Rectal smooth muscle tissue (tissue), 1 donor: ENCODE data around the gene GFPT2.

Source experiments
- H3K27ac ChIP-seq: one replicate; pipeline ENCODE4 v1.7.0; 2013; ENCODE audit warnings: low read depth, low read length, inconsistent platforms
- H3K27me3 ChIP-seq: one replicate; pipeline ENCODE4 v1.7.0; 2013; ENCODE audit warnings: low read length; ENCODE audit not compliant: control insufficient read depth, insufficient read depth
- H3K36me3 ChIP-seq: one replicate; pipeline ENCODE4 v1.7.0; 2013; ENCODE audit warnings: low read length; ENCODE audit not compliant: control insufficient read depth, insufficient read depth
- H3K4me1 ChIP-seq: one replicate; pipeline ENCODE4 v1.7.0; 2013; ENCODE audit warnings: low read length; ENCODE audit not compliant: control insufficient read depth, insufficient read depth
- H3K4me3 ChIP-seq: one replicate; pipeline ENCODE4 v1.7.0; 2013; ENCODE audit warnings: low read length
- H3K9ac ChIP-seq: one replicate; pipeline ENCODE4 v1.7.0; 2013; ENCODE audit warnings: low read length

GFPT2 gene

DNA sequence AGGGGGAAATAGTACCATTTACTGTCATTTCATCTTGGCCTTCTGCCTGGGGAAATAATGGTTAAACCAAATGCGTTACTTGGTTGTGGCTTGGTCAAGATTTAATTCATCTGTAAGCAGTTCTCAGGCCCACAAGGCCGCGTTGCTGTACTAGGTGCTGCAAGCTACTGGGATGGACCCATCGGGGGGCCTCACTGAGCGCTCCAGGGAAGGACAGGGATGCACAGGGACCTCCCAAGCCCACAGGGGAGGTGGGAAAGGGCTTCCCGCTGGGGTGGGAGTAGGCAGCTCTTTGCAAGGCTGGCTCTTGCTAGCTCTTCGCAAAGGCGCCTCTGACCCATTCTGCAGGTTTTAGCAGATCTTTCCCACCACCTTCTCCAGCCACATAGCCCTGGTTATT is 8.0 kb downstream of the GFPT2 start:
- Histone ChIP-seq H3K27ac (no peak overlapping the region), H3K36me3 (no peaks in the 10 kb centered on the region), H3K4me3 (no peak overlapping the region), H3K9ac (no peak overlapping the region), H3K27me3 (no peaks in the 10 kb centered on the region), H3K4me1 (peaks cover 7% of the 10 kb centered on the region)

DNA sequence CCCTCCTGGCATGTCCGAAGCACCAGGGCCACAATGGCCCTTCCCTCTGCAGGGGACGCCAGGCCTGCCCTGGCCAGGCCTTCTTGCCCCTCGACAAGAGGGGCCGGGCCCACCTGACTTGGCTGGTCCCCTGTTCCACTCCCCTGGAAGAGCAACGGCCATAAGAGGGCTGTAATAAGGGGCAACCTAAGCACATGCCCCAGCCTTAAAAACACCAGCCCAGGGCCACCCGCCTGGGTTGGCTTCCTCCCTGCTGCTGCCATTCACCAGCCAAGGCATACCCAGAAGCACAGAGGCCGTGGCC is 8.5 kb downstream of the GFPT2 start:
- Histone ChIP-seq H3K9ac (no peak overlapping the region), H3K27me3 (no peaks in the 10 kb centered on the region), H3K4me1 (peaks cover 7% of the 10 kb centered on the region), H3K27ac (no peak overlapping the region), H3K4me3 (no peak overlapping the region), H3K36me3 (no peaks in the 10 kb centered on the region)

DNA sequence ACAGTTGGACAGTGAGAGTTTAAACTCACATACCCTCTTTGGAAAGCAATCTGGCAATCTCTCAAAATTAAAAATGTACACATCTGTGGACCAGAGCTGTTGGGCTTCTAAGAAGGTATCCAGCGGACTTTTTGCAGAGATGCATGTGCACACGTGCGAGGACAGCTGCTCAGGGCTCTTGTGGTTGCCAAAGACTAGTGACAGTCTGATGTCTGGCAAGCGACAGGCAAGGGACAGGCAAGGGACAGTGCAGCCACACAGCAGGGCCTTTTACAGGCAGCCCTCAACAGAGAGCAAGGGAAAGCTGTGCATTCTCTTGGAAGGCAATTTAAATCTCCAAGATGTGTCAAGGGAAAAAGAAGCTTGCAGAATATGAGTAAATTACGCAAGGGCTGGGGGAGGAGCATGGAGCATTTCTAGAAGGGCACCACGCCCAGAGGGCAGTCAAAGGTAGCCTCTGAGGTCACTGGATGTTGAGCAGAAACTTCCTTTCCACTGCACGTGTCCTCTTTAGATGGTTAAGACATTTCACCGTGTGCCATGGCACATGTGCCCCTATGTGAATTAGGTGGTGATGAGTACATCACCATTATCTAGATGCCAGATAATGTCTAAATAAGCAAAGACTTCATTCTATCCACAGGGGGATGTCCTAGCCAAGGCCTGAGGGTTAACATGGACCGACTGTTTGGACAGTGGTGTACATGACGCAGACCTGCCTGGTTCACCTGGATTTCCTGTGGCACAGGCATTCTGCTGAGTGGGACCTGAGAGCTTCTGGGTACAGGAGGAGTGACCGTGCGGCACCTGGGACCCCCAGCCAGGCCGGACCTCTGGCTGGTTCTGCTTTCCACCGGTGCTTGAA is 9.1 kb downstream of the GFPT2 start:
- Histone ChIP-seq H3K36me3 (no peaks in the 10 kb centered on the region), H3K4me1 (peaks cover 7% of the 10 kb centered on the region), H3K9ac (no peak overlapping the region), H3K4me3 (no peak overlapping the region), H3K27ac (no peak overlapping the region), H3K27me3 (peaks cover 2% of the 10 kb centered on the region)

DNA sequence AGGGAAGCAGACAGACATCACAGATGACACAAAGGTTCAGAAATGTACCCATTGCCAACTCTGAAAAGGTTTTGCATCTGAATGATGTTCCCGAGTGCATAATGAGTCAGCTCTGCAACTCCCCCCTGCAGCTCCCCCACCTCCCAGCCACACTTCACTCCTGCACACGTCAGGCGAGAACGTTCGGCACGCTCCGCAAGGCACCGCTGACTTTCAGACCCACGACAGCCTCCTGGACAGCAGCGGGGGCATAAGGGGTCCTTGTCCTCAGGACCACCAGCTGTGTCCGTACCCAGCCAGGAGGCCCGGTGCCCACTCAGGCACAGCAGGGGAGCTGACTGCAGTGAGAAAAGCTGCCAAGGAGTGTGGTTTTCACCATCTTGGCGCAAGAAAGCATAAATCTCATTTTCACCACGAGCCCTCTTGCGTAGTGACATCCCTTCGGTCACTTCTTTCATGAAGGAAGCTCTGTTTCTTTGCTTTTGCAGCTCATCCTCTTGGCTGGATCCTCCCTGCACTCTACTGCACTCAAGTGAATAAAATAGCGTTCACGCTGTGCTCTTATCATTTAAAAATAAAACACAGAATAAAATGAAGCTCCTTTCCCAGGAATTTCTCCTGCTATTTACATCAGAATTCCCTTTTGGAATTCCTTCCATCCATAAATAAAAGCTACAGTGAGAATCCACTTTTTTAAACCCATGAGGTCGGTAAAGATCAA is 9.9 kb downstream of the GFPT2 start:
- no peak overlapping the region for H3K9ac ChIP-seq

DNA sequence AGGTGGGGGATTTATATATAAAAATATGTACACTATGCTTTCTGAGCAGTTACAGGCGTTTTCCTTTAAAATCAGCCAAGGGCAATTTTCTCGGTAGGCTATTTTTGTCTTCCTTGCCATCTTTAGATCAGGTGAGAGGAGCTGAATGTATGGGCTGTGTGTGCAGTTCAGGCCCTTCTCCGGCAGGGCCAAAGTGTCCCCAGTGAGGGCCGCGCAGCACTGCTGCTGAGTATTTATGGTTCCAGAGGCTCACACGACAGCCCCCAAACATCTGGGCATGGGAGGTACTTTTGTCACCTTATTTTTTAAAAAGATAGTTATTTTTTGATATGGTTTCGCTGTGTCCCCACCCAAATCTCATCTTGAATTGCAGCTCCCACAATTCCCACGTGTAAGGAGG is 11.5 kb downstream of the GFPT2 start:
- Histone ChIP-seq H3K27me3 (peaks cover 2% of the 10 kb centered on the region), H3K36me3 (no peaks in the 10 kb centered on the region), H3K4me3 (no peak overlapping the region), H3K27ac (no peak overlapping the region), H3K4me1 (peaks cover 7% of the 10 kb centered on the region), H3K9ac (no peak overlapping the region)

More for the DNA sequence above, 9.9 kb downstream of the GFPT2 start:
- Histone ChIP-seq H3K36me3 (no peaks in the 10 kb centered on the region), H3K4me3 (peak overlapping the region; percentile 33), H3K4me1 (peaks cover 7% of the 10 kb centered on the region), H3K27me3 (peaks cover 2% of the 10 kb centered on the region), H3K27ac (no peak overlapping the region)

DNA sequence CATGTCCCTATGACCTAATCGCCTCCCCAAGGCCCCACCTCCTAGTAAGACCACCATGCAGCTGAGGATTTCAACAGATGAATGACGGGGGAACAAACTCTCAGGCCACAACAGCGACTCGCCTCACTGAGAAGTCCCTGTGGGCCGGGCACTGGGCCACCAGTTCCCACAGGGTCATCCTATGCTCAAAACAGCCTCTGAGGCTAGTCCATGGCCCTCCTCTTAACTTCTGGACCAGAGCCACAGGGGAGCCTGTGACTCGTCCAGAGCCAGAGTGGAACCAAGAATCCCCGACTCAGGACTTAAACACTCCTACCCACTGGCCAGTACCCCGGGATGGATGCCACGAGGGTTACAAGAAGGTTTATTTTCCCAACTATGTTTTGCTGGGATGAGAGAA is 12.3 kb downstream of the GFPT2 start:
- Histone ChIP-seq H3K36me3 (no peaks in the 10 kb centered on the region), H3K4me3 (no peak overlapping the region), H3K9ac (no peak overlapping the region), H3K4me1 (peaks cover 7% of the 10 kb centered on the region), H3K27me3 (peaks cover 2% of the 10 kb centered on the region), H3K27ac (no peak overlapping the region)

DNA sequence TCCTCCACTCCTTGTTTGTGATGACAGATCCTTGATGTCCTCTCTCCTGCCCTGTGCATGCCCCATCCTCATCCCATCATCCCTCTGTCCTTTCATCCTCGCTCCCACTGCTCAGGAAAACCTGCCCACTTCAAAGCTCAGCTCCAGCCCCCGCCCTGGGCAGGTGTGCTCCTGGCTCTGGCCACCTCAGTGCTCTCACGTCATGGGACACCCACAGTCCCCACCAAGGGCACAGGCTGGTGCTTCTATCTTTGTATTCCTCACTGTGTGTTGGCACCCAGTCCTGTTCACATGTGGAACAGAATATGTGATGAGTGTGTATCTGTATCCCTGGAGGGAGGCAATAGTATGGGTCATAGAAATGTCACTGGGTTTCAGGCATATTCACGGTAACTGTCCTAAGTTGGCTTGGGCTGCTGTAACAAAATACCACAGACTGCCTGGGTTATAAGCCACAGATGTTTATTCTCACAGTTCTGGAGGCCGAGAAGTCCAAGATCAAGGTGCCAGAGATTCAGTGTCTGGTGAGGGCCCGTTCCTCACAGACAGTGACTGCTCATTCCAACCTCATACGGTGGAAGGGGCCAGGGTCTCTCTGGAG is 13.5 kb downstream of the GFPT2 start:
- Histone ChIP-seq H3K4me3 (no peak overlapping the region), H3K9ac (no peak overlapping the region), H3K4me1 (peaks cover 7% of the 10 kb centered on the region), H3K27ac (no peak overlapping the region), H3K27me3 (peaks cover 2% of the 10 kb centered on the region), H3K36me3 (peaks cover 4% of the 10 kb centered on the region)

DNA sequence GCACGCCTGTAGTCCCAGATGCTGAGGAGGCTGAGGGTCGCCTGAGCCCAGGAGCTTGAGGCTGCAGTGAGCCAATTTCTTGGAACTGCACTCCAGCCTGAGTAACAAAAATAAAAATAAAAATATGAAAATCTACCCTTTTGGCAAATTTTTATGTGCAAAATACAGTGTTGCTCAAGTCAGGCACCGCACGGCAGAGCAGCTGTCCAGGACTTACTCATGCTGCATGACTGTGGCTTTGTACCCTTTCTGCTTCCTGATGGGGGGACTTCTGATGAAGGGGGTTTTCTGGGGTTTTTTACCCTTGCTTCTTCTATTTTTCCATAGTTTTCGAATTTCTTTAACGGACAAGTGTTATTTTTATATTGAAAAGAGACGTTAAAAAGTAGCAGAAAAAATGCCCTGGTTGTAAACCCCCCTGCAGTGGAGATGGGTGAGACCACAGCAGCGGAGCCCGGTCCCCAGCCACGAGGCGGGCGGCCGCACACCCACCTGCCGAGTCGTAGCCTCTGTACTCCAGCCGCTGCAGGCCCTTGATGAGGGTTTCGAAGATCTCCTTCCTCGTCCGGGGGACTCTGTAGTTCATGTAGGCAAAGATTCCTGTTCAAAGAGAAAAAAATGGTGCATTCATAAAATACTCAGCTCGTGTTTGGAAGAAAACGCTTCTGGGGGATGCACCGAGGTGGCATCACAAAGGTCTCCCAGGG is 15.0 kb downstream of the GFPT2 start:
- Histone ChIP-seq H3K4me3 (no peak overlapping the region), H3K27me3 (peaks cover 2% of the 10 kb centered on the region), H3K36me3 (peaks cover 4% of the 10 kb centered on the region), H3K27ac (no peak overlapping the region), H3K4me1 (peaks cover 4% of the 10 kb centered on the region), H3K9ac (no peak overlapping the region)

DNA sequence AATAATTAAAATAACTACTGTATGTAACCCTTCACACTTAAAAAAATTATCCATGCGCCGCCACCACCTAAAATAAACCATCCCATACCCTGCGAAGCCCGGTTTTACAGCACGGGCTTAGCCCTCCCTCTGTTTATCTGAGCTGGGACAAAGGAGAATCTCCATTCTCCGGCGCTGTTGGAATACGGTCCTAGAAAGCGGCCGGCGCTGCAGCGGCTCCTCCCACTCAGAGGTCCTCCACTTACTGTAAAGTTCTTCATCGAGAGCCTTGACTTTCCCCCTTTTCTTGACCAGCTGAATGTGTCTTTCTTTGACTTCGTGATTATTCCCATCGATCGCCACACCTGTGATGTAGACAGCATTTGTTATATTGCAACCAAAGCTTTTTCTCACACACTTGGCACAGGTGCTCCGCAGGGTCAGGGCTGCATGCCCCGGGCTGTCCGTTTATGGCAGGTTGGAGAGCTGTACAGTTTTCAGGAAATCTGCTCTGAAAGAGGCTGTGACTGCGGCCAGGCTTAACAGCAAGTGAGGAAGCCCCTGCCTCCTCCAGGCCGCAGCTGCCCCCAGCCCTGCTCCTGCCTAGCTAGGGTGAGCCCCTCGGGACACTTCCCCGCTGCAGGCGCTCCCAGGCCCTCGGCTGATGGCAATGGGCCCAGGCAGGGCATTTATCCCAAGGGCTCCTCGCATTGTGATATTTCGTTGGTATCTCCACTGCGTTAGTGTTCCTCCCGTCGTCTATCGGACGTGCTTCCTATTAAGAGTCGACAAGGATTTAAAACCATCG is 16.7 kb downstream of the GFPT2 start:
- Histone ChIP-seq H3K36me3 (peaks cover 4% of the 10 kb centered on the region), H3K4me3 (no peak overlapping the region), H3K27ac (no peak overlapping the region), H3K4me1 (no peaks in the 10 kb centered on the region), H3K27me3 (peaks cover 2% of the 10 kb centered on the region), H3K9ac (no peak overlapping the region)

DNA sequence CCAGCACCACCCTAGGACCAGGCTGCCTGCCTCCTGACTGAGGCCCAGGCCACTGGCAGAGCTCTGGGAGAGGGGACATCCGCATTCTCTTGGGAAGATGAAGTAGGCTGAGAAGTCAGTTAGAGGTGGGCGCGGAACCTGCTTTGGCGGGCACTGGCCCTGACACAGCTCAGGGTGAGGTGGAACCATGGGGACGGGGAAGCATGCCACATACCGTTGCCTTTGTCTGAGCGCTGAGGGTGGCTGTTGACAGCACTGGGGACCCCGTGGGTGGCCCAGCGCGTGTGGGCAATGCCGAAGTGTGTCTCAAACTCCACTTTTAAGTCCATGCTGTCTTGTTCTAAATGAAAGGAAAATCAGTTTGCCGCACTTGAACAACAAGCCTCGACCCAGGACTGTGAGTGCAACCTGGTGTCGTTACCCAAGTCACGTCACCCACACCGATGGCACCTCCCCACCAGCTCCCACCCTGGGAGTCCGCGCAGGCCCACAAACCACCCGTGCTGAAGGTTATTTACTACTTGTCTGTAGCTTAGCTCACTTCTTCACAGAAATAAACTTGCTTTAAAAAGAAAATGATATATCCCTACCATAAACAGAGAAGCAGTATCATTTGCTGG is 17.4 kb downstream of the GFPT2 start:
- Histone ChIP-seq H3K4me1 (no peaks in the 10 kb centered on the region), H3K4me3 (no peak overlapping the region), H3K27ac (no peak overlapping the region), H3K36me3 (peaks cover 4% of the 10 kb centered on the region), H3K9ac (no peak overlapping the region), H3K27me3 (peaks cover 2% of the 10 kb centered on the region)

DNA sequence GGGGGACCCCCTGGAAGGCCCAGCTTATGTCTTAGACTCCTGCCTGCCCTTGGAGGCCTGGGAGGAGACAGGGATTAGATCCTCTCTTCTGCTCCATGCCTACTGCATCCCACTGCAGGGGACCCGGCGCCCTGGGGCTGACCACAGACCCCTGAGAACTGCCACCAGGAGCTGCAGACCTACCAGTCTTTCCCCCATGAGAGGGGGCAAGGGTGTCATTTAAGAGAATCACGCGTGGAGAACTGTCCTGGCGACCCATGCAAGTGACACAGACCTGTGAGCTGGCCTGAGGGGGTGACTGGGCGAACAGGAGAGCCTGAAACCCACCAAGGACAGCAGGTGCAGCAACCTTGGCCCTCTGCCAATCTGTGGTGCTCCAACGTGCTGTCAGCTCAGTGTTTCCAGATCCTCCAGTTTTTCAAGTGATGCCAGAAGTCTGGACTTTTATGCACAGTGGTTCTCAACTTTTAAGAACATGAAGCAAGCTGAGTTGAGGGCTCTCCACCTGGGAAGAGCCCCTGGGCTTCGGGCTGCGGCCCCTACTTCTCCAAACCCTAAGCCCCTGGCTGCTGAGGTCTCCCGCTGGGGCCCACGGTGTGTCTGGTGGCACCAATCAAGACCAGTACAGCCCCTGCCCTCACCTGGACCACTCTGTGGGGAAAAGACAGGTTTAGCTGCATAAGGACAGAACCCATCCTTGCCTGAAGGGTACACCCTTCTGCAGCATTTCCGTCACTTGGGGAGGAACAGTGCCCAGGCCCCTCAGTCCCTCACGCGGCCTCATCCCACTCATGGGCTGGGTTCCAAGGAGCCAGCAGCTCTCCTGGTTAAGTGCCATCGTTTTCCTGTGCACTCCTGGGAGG is 18.2 kb downstream of the GFPT2 start:
- no peak overlapping the region for H3K4me3 ChIP-seq
- no peak overlapping the region for H3K9ac ChIP-seq
- H3K4me1 ChIP-seq: no peaks in the 10 kb centered on the region
- H3K27me3 ChIP-seq: peaks cover 2% of the 10 kb centered on the region
- no peak overlapping the region for H3K27ac ChIP-seq
- peaks cover 4% of the 10 kb centered on the region for H3K36me3 ChIP-seq
